Stomach (tissue), 4 donors: Measurements from ENCODE around the gene RAI1.

ENCODE experiments used
- CTCF ChIP-seq, 7 experiments: fragments of 450-650 bp in 4 of 7; fragments of 200-600 bp in 3 of 7; sonication (generic) in 3 of 7; IDR thresholded peaks; one replicate each; pipeline ENCODE4 v1.5.1; 2016 to 2019; ENCODE audit warnings: antibody characterized with exemption in 7 of 7, control low read depth in 2 of 7, mild to moderate bottlenecking in 1 of 7
- POLR2A ChIP-seq, 4 donors: fragments of 450-650 bp; IDR thresholded peaks; one replicate each; pipeline ENCODE4 v1.6.1; 2016; ENCODE audit warnings: antibody characterized with exemption in 4 of 4, control low read depth in 2 of 4, mild to moderate bottlenecking in 1 of 4, moderate library complexity in 1 of 4

GRCh38 chr17:17857496-17857895, 176.2 kb downstream of the RAI1 start:
- TF ChIP-seq CTCF (IDR thresholded peaks at IDR 0.05) (no peak), POLR2A (IDR thresholded peaks at IDR 0.05) (no peak)
